Activated effector memory CD4-positive, alpha-beta T cell treated with Interleukin-2 at 50 U/mL for 16 hours (primary cell): Measurements from ENCODE around the gene AKAP5.

ENCODE experiments used
- DNase-seq: peaks from one replicate; pipeline ENCODE4 v3.0.0-alpha.2; 2020

The AKAP5 gene

GRCh38 chr14:64461221-64461620, 4.1 kb upstream of the AKAP5 start:
- DNase-seq: no peak

- DNase-seq: no peak
Measured at GRCh38 chr14:64463195-64463594, 2.1 kb upstream of the AKAP5 start.

- no peak for DNase-seq
Measured at GRCh38 chr14:64463873-64464272, 1.4 kb upstream of the AKAP5 start.

- DNase-seq: no peak
Measured at GRCh38 chr14:64464651-64465050, 648 bp upstream of the AKAP5 start.

- no peak for DNase-seq
Measured at GRCh38 chr14:64465831-64466554, 694 bp downstream of the AKAP5 start.

GRCh38 chr14:64467101-64467500, 1.8 kb downstream of the AKAP5 start:
- DNase-seq: no peak

GRCh38 chr14:64467566-64467965, 2.3 kb downstream of the AKAP5 start:
- DNase-seq: no peak

GRCh38 chr14:64468451-64468850, 3.2 kb downstream of the AKAP5 start:
- DNase-seq: no peak

- no peak for DNase-seq
Measured at GRCh38 chr14:64474041-64474440, 8.7 kb downstream of the AKAP5 start.

GRCh38 chr14:64474698-64475097, 9.4 kb downstream of the AKAP5 start:
- no peak for DNase-seq

GRCh38 chr14:64475585-64476273, 10.4 kb downstream of the AKAP5 start:
- DNase-seq: no peak

GRCh38 chr14:64476438-64476837, 11.1 kb downstream of the AKAP5 start:
- DNase-seq: no peak

GRCh38 chr14:64478634-64479250, 13.4 kb downstream of the AKAP5 start:
- DNase-seq: no peak

GRCh38 chr14:64488590-64489099, 23.3 kb downstream of the AKAP5 start:
- no peak for DNase-seq

GRCh38 chr14:64491637-64492036, 26.3 kb downstream of the AKAP5 start:
- no peak for DNase-seq

- no peak for DNase-seq
Measured at GRCh38 chr14:64493455-64493854, 28.2 kb downstream of the AKAP5 start.

- DNase-seq: no peak
Measured at GRCh38 chr14:64495252-64495651, 30.0 kb downstream of the AKAP5 start.

- no peak for DNase-seq
Measured at GRCh38 chr14:64496764-64497163, 31.5 kb downstream of the AKAP5 start.

- DNase-seq: no peak
Measured at GRCh38 chr14:64500088-64500487, 34.8 kb downstream of the AKAP5 start.

GRCh38 chr14:64501411-64502171, 36.3 kb downstream of the AKAP5 start:
- no peak for DNase-seq

- peak; percentile 13 for DNase-seq
Measured at GRCh38 chr14:64502456-64502855, 37.2 kb downstream of the AKAP5 start.

- DNase-seq: no peak
Measured at GRCh38 chr14:64502887-64503433, 37.7 kb downstream of the AKAP5 start.
